Mesendoderm (in vitro differentiated cells): ENCODE data around the gene PCSK6.
A peak's percentile ranks its signal among the peaks of the same experiment; 100 is the strongest.

Experiments
- DNase-seq: peaks from one replicate; pipeline ENCODE4 v3.0.0; 2013
- H2AK5ac ChIP-seq: 2 replicates; pipeline ENCODE4 v1.6.1; 2013; ENCODE audit warnings: low read length, inconsistent platforms
- H2BK120ac ChIP-seq: 2 replicates; pipeline ENCODE4 v1.6.1; 2013; ENCODE audit warnings: low read depth, mild to moderate bottlenecking, low read length, moderate library complexity, mixed read lengths
- H2BK15ac ChIP-seq: replicated peaks from 2 replicates; pipeline ENCODE4 v1.6.1; 2013; ENCODE audit warnings: low read depth, mild to moderate bottlenecking, moderate library complexity
- H2BK5ac ChIP-seq: 2 replicates; pipeline ENCODE4 v1.6.1; 2013; ENCODE audit warnings: low read length, inconsistent platforms
- H3K18ac ChIP-seq: 2 replicates; pipeline ENCODE4 v1.6.1; 2013; ENCODE audit warnings: mild to moderate bottlenecking, low read length, mixed read lengths
- H3K23ac ChIP-seq: one replicate; pipeline ENCODE4 v1.6.1; 2013; ENCODE audit warnings: low read length
- H3K27ac ChIP-seq: 2 replicates; pipeline ENCODE4 v1.5.1; 2013; ENCODE audit warnings: low read depth, mild to moderate bottlenecking, inconsistent platforms, low read length, moderate library complexity
- H3K27me3 ChIP-seq: 2 replicates; pipeline ENCODE4 v1.6.1; 2013; ENCODE audit warnings: low read length, control low read depth, mild to moderate bottlenecking, inconsistent platforms; ENCODE audit not compliant: insufficient read depth, poor library complexity
- H3K36me3 ChIP-seq: 2 replicates; pipeline ENCODE4 v1.6.1; 2013; ENCODE audit warnings: low read length, inconsistent platforms; ENCODE audit not compliant: control insufficient read depth, insufficient read depth
- H3K4ac ChIP-seq: one replicate; pipeline ENCODE4 v1.6.1; 2013; ENCODE audit warnings: low read depth, mild to moderate bottlenecking, low read length, moderate library complexity
- H3K4me1 ChIP-seq: 2 replicates; pipeline ENCODE4 v1.6.1; 2013; ENCODE audit warnings: low read depth, low read length, inconsistent platforms; ENCODE audit not compliant: control insufficient read depth
- H3K4me2 ChIP-seq: 2 replicates; pipeline ENCODE4 v1.6.1; 2013; ENCODE audit warnings: low read length
- H3K4me3 ChIP-seq: 2 replicates; pipeline ENCODE4 v1.5.1; 2013; ENCODE audit warnings: mild to moderate bottlenecking, low read length
- H3K56ac ChIP-seq: one replicate; pipeline ENCODE4 v1.6.1; 2013; ENCODE audit warnings: low read length
- H3K79me1 ChIP-seq: 2 replicates; pipeline ENCODE4 v1.6.1; 2013; ENCODE audit warnings: low read length, inconsistent platforms
- H3K79me2 ChIP-seq: 2 replicates; pipeline ENCODE4 v1.6.1; 2013; ENCODE audit warnings: mild to moderate bottlenecking, low read length; ENCODE audit not compliant: control insufficient read depth, insufficient read depth
- H3K9ac ChIP-seq: 2 replicates; pipeline ENCODE4 v1.6.1; 2013; ENCODE audit warnings: low read length, inconsistent platforms
- H4K5ac ChIP-seq: one replicate; pipeline ENCODE4 v1.6.1; 2013; ENCODE audit warnings: low read length
- H4K8ac ChIP-seq: one replicate; pipeline ENCODE4 v1.6.1; 2013; ENCODE audit warnings: low read depth, mild to moderate bottlenecking, control low read depth, low read length, moderate library complexity
- WGBS: extraction: QIAGEN DNeasy Blood & Tissue Kit; methylation state at CpG from one replicate; pipeline ENCODE4 v1.1.7; 2013; ENCODE audit warnings: low lambda C conversion rate, missing lambda C conversion rate; ENCODE audit not compliant: insufficient coverage; ENCODE audit errors: extremely low coverage; 5-methylcytosine and 5-hydroxymethylcytosine counted together

Gene PCSK6

DNA sequence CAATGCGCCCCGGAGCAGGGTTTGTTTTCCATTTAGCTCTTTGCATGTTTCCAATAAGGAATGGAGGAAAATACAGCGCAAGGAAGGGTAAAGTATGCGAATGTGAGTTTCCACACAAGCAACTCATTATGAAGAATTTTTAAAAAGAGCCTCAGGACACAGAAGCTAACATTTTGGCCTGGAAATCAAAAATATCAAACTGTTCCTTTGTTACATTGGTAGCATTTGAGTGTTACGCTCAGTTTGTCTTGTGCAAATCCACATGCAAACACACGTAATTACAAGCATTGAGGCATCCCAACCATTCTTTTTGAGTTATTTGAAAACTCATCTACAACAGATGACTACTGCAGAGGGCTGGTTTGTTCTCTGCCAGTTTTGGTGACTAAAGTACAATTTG is 101.5 kb downstream of the PCSK6 start:
- H3K27me3 ChIP-seq, result no peaks in the 10 kb centered on the region
- H3K4ac ChIP-seq, result no peak overlapping the region
- no peak overlapping the region for H4K8ac ChIP-seq
- no peak overlapping the region for H3K56ac ChIP-seq
- H4K5ac ChIP-seq, result no peak overlapping the region
- no peak overlapping the region for H3K9ac ChIP-seq
- DNase-seq, result no peak
- H3K4me3 ChIP-seq, result no peak overlapping the region
- no peak overlapping the region for H2BK15ac ChIP-seq
- no peak overlapping the region for H2AK5ac ChIP-seq
- no peak overlapping the region for H3K27ac ChIP-seq
- no peaks in the 10 kb centered on the region for H3K79me1 ChIP-seq
- no peak overlapping the region for H2BK5ac ChIP-seq
- no peaks in the 10 kb centered on the region for H3K4me1 ChIP-seq
- H3K79me2 ChIP-seq, result no peaks in the 10 kb centered on the region
- no peak overlapping the region for H3K4me2 ChIP-seq
- no peak overlapping the region for H3K23ac ChIP-seq
- no peak overlapping the region for H3K18ac ChIP-seq
- no peak overlapping the region for H2BK120ac ChIP-seq
- no peaks in the 10 kb centered on the region for H3K36me3 ChIP-seq
- WGBS, result no CpG with 5 or more reads among the region's 6 CpGs

- Histone ChIP-seq H3K18ac (no peak overlapping the region), H3K36me3 (no peaks in the 10 kb centered on the region), H3K79me1 (no peaks in the 10 kb centered on the region), H3K79me2 (no peaks in the 10 kb centered on the region), H2BK120ac (no peak overlapping the region), H3K4me1 (no peaks in the 10 kb centered on the region), H2BK15ac (no peak overlapping the region), H4K8ac (no peak overlapping the region), H3K56ac (no peak overlapping the region), H2BK5ac (no peak overlapping the region), H3K27me3 (no peaks in the 10 kb centered on the region), H3K27ac (no peak overlapping the region), H3K9ac (no peak overlapping the region), H3K4me3 (no peak overlapping the region), H3K4me2 (no peak overlapping the region), H3K23ac (no peak overlapping the region), H2AK5ac (no peak overlapping the region), H3K4ac (no peak overlapping the region), H4K5ac (no peak overlapping the region)
- no CpG with 5 or more reads among the region's 9 CpGs for WGBS
- no peak for DNase-seq
Measured at GRCh38 chr15:101387574-101387973, 101.9 kb downstream of the PCSK6 start.

GRCh38 chr15:101386967-101387366 is 102.5 kb downstream of the PCSK6 start:
- Histone ChIP-seq H3K23ac (no peak overlapping the region), H3K18ac (no peak overlapping the region), H3K36me3 (no peaks in the 10 kb centered on the region), H2BK120ac (no peak overlapping the region), H3K79me2 (no peaks in the 10 kb centered on the region), H3K9ac (no peak overlapping the region), H3K56ac (no peak overlapping the region), H3K4me3 (no peak overlapping the region), H2BK15ac (no peak overlapping the region), H3K4me1 (no peaks in the 10 kb centered on the region), H3K27me3 (no peaks in the 10 kb centered on the region), H2BK5ac (no peak overlapping the region), H2AK5ac (no peak overlapping the region), H3K4me2 (no peak overlapping the region), H3K4ac (no peak overlapping the region), H4K8ac (no peak overlapping the region), H4K5ac (no peak overlapping the region), H3K27ac (no peak overlapping the region), H3K79me1 (no peaks in the 10 kb centered on the region)
- no CpG with 5 or more reads among the region's 10 CpGs for WGBS
- DNase-seq, result no peak

DNA sequence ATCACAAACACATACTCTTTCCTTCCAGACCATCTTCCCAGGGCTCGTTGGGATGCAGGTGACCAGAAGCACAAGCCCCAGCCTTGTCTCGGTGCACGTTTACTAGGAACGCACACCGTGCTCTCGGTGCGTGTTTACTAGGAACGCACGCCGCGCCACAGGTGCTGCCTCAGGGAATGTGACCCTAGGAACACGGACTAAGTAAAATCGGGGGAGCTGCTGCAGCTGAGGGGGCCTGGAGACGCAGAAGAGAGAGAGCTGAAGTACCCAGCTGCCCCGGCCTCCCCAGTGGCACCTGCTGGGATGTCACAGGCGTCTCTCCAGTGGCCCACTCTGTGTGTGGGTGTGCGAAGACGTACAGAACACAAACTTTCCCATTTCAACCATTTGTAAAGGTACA is 103.5 kb downstream of the PCSK6 start:
- DNase-seq, result no peak
- Histone ChIP-seq H3K79me2 (no peaks in the 10 kb centered on the region), H2AK5ac (no peak overlapping the region), H3K4me1 (no peaks in the 10 kb centered on the region), H4K8ac (no peak overlapping the region), H3K56ac (no peak overlapping the region), H3K4ac (no peak overlapping the region), H4K5ac (no peak overlapping the region), H3K4me2 (no peak overlapping the region), H3K79me1 (no peaks in the 10 kb centered on the region), H3K4me3 (no peak overlapping the region), H2BK15ac (no peak overlapping the region), H3K23ac (no peak overlapping the region), H3K27me3 (no peaks in the 10 kb centered on the region), H3K9ac (no peak overlapping the region), H2BK120ac (no peak overlapping the region), H3K18ac (no peak overlapping the region), H3K36me3 (no peaks in the 10 kb centered on the region), H3K27ac (no peak overlapping the region), H2BK5ac (no peak overlapping the region)
- no CpG with 5 or more reads among the region's 18 CpGs for WGBS

- no peak overlapping the region for H3K23ac ChIP-seq
- no peak overlapping the region for H2BK120ac ChIP-seq
- no peak overlapping the region for H3K27ac ChIP-seq
- no peak overlapping the region for H3K4me2 ChIP-seq
- no peak overlapping the region for H3K56ac ChIP-seq
- no peaks in the 10 kb centered on the region for H3K79me1 ChIP-seq
- no peak overlapping the region for H3K18ac ChIP-seq
- H2BK15ac ChIP-seq, result no peak overlapping the region
- no peak overlapping the region for H3K4ac ChIP-seq
- H3K36me3 ChIP-seq, result no peaks in the 10 kb centered on the region
- H2BK5ac ChIP-seq, result no peak overlapping the region
- H3K4me1 ChIP-seq, result no peaks in the 10 kb centered on the region
- DNase-seq, result peak; percentile 19
- H3K79me2 ChIP-seq, result no peaks in the 10 kb centered on the region
- no peak overlapping the region for H2AK5ac ChIP-seq
- H3K9ac ChIP-seq, result no peak overlapping the region
- no CpG with 5 or more reads among the region's 14 CpGs for WGBS
- no peaks in the 10 kb centered on the region for H3K27me3 ChIP-seq
- no peak overlapping the region for H4K8ac ChIP-seq
- no peak overlapping the region for H4K5ac ChIP-seq
- H3K4me3 ChIP-seq, result no peak overlapping the region
Measured at GRCh38 chr15:101384276-101384675, 105.2 kb downstream of the PCSK6 start.

DNA sequence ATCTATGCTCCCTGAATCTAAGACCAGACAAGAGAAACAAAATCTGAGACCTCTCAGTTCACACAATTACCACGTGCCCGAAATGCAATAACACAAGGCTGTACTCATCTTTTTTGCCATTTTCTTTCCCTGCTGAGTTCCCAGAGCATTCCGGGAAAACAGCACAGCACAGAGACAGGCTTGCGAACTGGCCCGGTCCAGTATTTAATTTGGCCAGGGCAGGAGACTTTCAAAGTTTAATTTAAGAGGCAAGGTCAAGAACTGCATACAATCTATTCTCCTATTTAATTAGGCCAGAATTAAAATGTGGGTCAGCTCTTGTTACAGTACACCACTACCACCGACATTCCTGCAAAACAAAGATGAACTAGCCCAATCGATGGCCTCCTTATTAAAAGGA is 107.0 kb downstream of the PCSK6 start:
- no peak overlapping the region for H3K4me2 ChIP-seq
- no peak overlapping the region for H3K23ac ChIP-seq
- H3K4me3 ChIP-seq, result no peak overlapping the region
- no peaks in the 10 kb centered on the region for H3K4me1 ChIP-seq
- whole genome bisulfite sequencing, result no CpG with 5 or more reads among the region's 7 CpGs
- no peak for DNase-seq
- H3K79me1 ChIP-seq, result no peaks in the 10 kb centered on the region
- H4K5ac ChIP-seq, result no peak overlapping the region
- H3K36me3 ChIP-seq, result no peaks in the 10 kb centered on the region
- no peak overlapping the region for H2BK120ac ChIP-seq
- H3K4ac ChIP-seq, result no peak overlapping the region
- H3K27me3 ChIP-seq, result no peaks in the 10 kb centered on the region
- H2BK5ac ChIP-seq, result no peak overlapping the region
- H3K27ac ChIP-seq, result no peak overlapping the region
- no peak overlapping the region for H4K8ac ChIP-seq
- H3K9ac ChIP-seq, result no peak overlapping the region
- H2AK5ac ChIP-seq, result no peak overlapping the region
- H2BK15ac ChIP-seq, result no peak overlapping the region
- no peak overlapping the region for H3K56ac ChIP-seq
- no peaks in the 10 kb centered on the region for H3K79me2 ChIP-seq
- no peak overlapping the region for H3K18ac ChIP-seq
